ENCODE measurements around the gene ARHGEF18. TPM values are rescaled to one million over a fixed set of nuclear protein-coding genes. Genes with fewer than 3 reads are reported as not detected.
"Not testable (repeated sequence)": the region's sequence is repeated elsewhere in the genome, so short reads cannot be mapped to it uniquely, and the experiment has no call there.

The ARHGEF18 gene
- total RNA-seq, 1 donor from 2014 or later = 42.4 TPM

DNA sequence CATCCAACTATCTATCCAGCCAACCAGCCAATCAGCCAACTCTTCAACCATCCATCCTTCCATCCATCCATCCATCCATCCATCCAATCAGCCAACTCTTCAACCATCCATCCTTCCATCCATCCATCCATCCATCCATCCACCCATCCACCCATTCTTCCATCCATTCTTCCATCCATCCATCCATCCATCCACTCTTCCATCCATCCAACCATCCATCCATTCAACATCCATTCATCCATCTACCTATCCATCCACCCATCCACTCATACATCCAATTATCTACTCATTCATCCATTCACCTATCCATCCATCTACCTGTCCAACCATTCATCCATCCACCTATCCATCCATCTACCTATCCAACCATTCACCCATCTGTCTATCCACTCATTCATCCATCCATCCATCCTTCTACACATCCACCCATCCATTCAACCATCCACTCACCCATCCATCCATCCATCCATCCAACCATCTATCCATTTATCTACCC, 9.4 kb downstream of the ARHGEF18 start:
- intact Hi-C loops (cut with DNase I) = no loop called here
- Histone ChIP-seq H3K4me3 (no peak overlapping the region), H3K4me1 (no peaks in the 10 kb centered on the region), H3K27ac (no peak overlapping the region), H3K36me3 (no peaks in the 10 kb centered on the region), H3K9me3 (no peaks in the 10 kb centered on the region), H3K27me3 (ENCODE audit: low read depth) (no peaks in the 10 kb centered on the region)
- no peak for ATAC-seq
- TF ChIP-seq, protein P1, sequence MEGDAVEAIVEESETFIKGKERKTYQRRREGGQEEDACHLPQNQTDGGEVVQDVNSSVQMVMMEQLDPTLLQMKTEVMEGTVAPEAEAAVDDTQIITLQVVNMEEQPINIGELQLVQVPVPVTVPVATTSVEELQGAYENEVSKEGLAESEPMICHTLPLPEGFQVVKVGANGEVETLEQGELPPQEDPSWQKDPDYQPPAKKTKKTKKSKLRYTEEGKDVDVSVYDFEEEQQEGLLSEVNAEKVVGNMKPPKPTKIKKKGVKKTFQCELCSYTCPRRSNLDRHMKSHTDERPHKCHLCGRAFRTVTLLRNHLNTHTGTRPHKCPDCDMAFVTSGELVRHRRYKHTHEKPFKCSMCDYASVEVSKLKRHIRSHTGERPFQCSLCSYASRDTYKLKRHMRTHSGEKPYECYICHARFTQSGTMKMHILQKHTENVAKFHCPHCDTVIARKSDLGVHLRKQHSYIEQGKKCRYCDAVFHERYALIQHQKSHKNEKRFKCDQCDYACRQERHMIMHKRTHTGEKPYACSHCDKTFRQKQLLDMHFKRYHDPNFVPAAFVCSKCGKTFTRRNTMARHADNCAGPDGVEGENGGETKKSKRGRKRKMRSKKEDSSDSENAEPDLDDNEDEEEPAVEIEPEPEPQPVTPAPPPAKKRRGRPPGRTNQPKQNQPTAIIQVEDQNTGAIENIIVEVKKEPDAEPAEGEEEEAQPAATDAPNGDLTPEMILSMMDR (IDR thresholded peaks at IDR 0.05) = no peak
- DNase-seq = no peak

DNA sequence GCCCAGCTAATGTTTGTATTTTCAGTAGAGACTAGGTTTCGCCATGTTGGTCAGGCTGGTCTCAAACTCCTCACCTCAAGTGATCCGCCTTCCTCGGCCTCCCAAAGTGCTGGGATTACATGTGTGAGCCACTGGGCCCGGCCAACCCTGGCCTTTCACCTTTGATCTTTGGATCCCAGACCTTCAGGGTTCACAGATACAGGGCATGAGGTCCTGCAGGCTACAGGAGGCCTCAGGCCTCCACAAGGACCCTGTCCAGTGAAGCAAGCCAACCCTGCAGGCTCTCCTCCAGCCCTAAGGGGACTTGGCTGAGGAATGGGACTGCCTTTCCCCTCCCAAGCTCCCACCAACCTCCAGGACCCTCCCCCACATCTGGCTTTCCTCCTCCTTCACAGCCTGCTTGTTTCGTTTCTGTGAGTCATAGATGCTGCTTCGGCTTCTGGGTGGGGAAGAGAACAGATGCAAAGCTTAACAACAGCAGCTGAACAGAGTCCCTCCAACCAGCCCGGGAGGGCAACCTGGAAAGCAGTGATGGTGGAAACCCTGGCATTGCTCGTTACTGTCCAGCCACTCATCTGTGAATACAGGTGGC, 11.8 kb downstream of the ARHGEF18 start:
- TF ChIP-seq, protein P1 (IDR thresholded peaks at IDR 0.05) = no peak
- no peaks in the 10 kb centered on the region for H3K36me3 ChIP-seq
- no peaks in the 10 kb centered on the region for H3K9me3 ChIP-seq
- H3K27me3 ChIP-seq (ENCODE audit: low read depth) = no peaks in the 10 kb centered on the region
- ATAC-seq = no peak
- DNase-seq = no peak
- no peaks in the 10 kb centered on the region for H3K4me1 ChIP-seq
- no peak overlapping the region for H3K4me3 ChIP-seq
- intact Hi-C loops (cut with DNase I) = no loop called here
- H3K27ac ChIP-seq = no peak overlapping the region

DNA sequence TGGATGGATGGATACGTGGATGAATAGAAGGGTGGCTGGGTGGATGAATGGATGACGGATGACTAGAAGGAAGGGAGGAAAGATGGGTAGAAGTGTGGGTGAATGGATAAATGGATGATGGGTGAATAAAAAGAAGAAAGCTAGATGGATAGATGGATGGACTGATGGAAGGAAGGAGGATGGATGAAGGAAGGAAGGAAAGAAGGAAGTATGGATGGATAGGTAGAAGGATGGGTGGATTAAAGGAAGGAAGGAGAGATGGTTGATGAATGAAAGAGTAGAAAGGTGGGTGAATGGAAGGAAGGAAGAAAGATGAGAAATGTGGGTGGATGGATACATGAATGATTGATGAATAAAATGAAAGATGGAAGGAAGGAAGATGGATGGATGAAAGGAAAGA, 14.5 kb downstream of the ARHGEF18 start:
- TF ChIP-seq, protein P1 (IDR thresholded peaks at IDR 0.05) = no peak
- no peak for ATAC-seq
- intact Hi-C loops (cut with DNase I) = no loop called here
- Histone ChIP-seq H3K27me3 (ENCODE audit: low read depth) (no peaks in the 10 kb centered on the region), H3K27ac (no peak overlapping the region), H3K4me1 (no peaks in the 10 kb centered on the region), H3K4me3 (no peak overlapping the region), H3K9me3 (no peaks in the 10 kb centered on the region), H3K36me3 (no peaks in the 10 kb centered on the region)
- no peak for DNase-seq

DNA sequence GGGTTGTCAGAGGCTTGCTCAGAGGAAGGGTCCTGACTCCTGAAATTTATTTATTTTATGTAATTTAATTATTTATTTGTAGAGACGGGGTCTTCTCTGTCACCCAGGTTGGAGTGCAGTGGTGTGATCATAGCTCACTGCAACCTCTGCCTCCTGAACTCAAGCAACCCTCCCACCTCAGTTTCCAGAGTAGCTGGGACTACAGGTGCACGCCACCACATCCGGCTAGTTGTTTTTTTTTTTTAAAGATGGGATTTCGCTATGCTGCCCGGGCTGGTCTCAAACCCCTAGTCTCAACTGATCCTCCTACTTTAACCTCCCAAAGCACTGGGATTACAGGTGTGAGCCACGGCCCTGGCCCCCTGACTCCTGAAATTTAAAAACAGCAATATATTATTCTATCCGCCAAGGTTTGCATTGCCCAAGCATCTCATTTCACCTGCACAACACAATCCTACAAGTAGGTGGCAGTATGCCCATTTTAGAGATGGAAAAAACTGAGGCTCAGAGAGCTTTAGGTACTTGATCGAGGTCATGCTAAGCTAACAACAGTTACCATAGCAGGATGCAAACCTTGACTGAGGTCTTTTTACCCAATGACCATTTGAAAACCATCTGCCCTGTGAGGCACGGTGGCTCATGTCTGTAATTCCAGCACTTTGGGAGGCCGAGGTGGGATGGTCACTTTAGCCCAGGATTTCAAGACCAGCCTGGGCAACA, 18.1 kb downstream of the ARHGEF18 start:
- no peaks in the 10 kb centered on the region for H3K9me3 ChIP-seq
- ATAC-seq = peak in 1 of 2 donors; percentile 30
- DNase-seq = no peak
- intact Hi-C loops (cut with DNase I) = no loop called here
- no peaks in the 10 kb centered on the region for H3K27me3 ChIP-seq (ENCODE audit: low read depth)
- TF ChIP-seq, protein P1 (IDR thresholded peaks at IDR 0.05) = peak; percentile 39
- no peak overlapping the region for H3K4me3 ChIP-seq
- H3K36me3 ChIP-seq = no peaks in the 10 kb centered on the region
- no peaks in the 10 kb centered on the region for H3K4me1 ChIP-seq
- no peak overlapping the region for H3K27ac ChIP-seq

DNA sequence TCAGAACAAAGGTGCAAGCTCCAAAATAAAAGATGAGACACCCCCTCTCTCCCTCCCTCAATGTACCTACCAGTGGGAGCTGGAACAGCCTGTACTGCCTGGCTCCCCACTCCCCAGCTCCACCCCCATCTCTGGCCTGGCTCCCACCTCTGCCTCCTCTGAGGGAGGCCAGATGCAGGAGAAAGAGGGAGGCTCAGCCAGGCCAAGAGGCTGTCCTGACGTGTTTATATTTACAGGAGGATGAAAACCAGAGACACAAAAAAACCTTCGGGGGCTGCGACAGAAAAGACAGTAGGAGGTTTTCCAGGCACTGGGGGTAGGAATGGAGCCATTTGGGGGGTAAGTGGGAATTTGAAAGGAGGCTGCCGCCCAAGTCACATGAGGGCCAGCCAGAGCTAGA, 19.7 kb downstream of the ARHGEF18 start:
- Histone ChIP-seq H3K27ac (no peak overlapping the region), H3K36me3 (no peaks in the 10 kb centered on the region), H3K4me1 (no peaks in the 10 kb centered on the region), H3K4me3 (no peak overlapping the region), H3K9me3 (no peaks in the 10 kb centered on the region), H3K27me3 (ENCODE audit: low read depth) (no peaks in the 10 kb centered on the region)
- TF ChIP-seq, protein P1 (IDR thresholded peaks at IDR 0.05) = no peak
- DNase-seq (no peak), ATAC-seq (no peak)
- intact Hi-C loops (cut with DNase I) = no loop called here

DNA sequence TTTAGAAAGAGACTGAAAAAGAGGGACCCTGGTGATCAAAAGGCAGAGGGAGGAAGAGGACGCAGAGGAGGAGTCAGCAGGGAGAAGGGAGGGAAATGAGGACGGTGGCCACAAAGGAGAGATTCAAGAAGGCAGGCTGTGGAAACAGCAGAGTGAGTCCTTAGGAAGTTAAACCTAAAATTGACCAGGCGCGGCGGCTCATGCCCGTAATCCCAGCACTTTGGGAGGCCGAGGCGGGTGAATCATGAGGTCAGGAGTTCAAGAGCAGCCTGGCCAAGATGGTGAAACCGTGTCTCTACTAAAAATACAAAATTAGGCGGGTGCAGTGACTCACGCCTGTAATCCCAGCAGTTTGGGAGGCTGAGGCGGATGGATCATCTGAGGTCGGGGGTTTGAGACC, 20.1 kb downstream of the ARHGEF18 start:
- H3K27me3 ChIP-seq (ENCODE audit: low read depth); H3K36me3 ChIP-seq; intact Hi-C loops (cut with DNase I); H3K4me3 ChIP-seq; H3K4me1 ChIP-seq; H3K9me3 ChIP-seq; H3K27ac ChIP-seq; ATAC-seq: not testable (repeated sequence)
- peak; percentile 20 for DNase-seq

All from lower lobe of right lung (tissue), 2 donors.